A549 (cell line): ENCODE measurements around the gene UBE2D4.

Experiments used
- CHD4 ChIP-seq: fragments of 200-600 bp; sonication (generic); IDR thresholded peaks from 2 replicates; pipeline ENCODE4 v1.6.1; 2016; ENCODE audit warnings: antibody characterized with exemption, mild to moderate bottlenecking, borderline replicate concordance
- HOXB5 ChIP-seq: fragments of 250-450 bp; sonication (Bioruptor Pico); IDR thresholded peaks from 2 replicates; pipeline ENCODE4 v1.5.0; 2020; ENCODE audit warnings: mild to moderate bottlenecking, moderate library complexity
- JUNB ChIP-seq: fragments of >200 bp; sonication (Bioruptor Twin); formaldehyde crosslinking; IDR thresholded peaks from 2 replicates; pipeline ENCODE4 v1.6.1; 2016
- KDM1A ChIP-seq: fragments of 200-600 bp; sonication (generic); IDR thresholded peaks from 2 replicates; pipeline ENCODE4 v1.6.1; 2016; ENCODE audit warnings: low read depth, mild to moderate bottlenecking
- POLR2A ChIP-seq: IDR thresholded peaks from 2 replicates; pipeline ENCODE4 v1.6.1; 2012; ENCODE audit warnings: mild to moderate bottlenecking, low read length
- TF ChIP-seq, protein P1 (sequence below): fragments of >200 bp; sonication (Bioruptor Twin); formaldehyde crosslinking; IDR thresholded peaks from 3 replicates; pipeline ENCODE4 v1.5.1; 2016

GRCh38 chr7:43944286-43944685 lies 18.1 kb downstream of the UBE2D4 start:
- TF ChIP-seq HOXB5 (CRISPR knock-in tag) (no peak), JUNB (no peak), CHD4 (no peak), KDM1A (no peak), POLR2A (no peak)
- TF ChIP-seq, protein P1, sequence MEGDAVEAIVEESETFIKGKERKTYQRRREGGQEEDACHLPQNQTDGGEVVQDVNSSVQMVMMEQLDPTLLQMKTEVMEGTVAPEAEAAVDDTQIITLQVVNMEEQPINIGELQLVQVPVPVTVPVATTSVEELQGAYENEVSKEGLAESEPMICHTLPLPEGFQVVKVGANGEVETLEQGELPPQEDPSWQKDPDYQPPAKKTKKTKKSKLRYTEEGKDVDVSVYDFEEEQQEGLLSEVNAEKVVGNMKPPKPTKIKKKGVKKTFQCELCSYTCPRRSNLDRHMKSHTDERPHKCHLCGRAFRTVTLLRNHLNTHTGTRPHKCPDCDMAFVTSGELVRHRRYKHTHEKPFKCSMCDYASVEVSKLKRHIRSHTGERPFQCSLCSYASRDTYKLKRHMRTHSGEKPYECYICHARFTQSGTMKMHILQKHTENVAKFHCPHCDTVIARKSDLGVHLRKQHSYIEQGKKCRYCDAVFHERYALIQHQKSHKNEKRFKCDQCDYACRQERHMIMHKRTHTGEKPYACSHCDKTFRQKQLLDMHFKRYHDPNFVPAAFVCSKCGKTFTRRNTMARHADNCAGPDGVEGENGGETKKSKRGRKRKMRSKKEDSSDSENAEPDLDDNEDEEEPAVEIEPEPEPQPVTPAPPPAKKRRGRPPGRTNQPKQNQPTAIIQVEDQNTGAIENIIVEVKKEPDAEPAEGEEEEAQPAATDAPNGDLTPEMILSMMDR, result no peak
